WERI-Rb-1 (cell line): ENCODE measurements around the gene VSX2.

Source experiments
- DNase-seq: peaks from one replicate; pipeline ENCODE4 v3.0.0-alpha.2; 2020
- H3K27ac ChIP-seq: fragments of 250-450 bp; sonication (Bioruptor Pico); 2 replicates; pipeline ENCODE4 v1.5.1; 2020; ENCODE audit warnings: mild to moderate bottlenecking, moderate library complexity
- H3K27me3 ChIP-seq: fragments of 250-450 bp; sonication (Bioruptor Pico); 2 replicates; pipeline ENCODE4 v1.5.1; 2021; ENCODE audit warnings: mild to moderate bottlenecking, low read depth, moderate library complexity; ENCODE audit not compliant: insufficient read depth, severe bottlenecking
- H3K36me3 ChIP-seq: fragments of 250-450 bp; sonication (Bioruptor Pico); 2 replicates; pipeline ENCODE4 v1.5.1; 2020; ENCODE audit warnings: mild to moderate bottlenecking, moderate library complexity
- H3K4me3 ChIP-seq: 2 replicates; pipeline ENCODE4 v1.5.1; 2011; ENCODE audit warnings: low read depth, mild to moderate bottlenecking, control low read depth, low read length
- H3K9me3 ChIP-seq: fragments of 250-450 bp; sonication (Bioruptor Pico); 2 replicates; pipeline ENCODE4 v1.5.1; 2021; ENCODE audit warnings: mild to moderate bottlenecking, moderate library complexity; ENCODE audit not compliant: severe bottlenecking
- TF ChIP-seq, protein P1 (sequence below): IDR thresholded peaks from 2 replicates; pipeline ENCODE4 v1.5.1; 2011; ENCODE audit warnings: low read depth, mild to moderate bottlenecking, control low read depth, inconsistent platforms, low read length

VSX2 gene

DNA sequence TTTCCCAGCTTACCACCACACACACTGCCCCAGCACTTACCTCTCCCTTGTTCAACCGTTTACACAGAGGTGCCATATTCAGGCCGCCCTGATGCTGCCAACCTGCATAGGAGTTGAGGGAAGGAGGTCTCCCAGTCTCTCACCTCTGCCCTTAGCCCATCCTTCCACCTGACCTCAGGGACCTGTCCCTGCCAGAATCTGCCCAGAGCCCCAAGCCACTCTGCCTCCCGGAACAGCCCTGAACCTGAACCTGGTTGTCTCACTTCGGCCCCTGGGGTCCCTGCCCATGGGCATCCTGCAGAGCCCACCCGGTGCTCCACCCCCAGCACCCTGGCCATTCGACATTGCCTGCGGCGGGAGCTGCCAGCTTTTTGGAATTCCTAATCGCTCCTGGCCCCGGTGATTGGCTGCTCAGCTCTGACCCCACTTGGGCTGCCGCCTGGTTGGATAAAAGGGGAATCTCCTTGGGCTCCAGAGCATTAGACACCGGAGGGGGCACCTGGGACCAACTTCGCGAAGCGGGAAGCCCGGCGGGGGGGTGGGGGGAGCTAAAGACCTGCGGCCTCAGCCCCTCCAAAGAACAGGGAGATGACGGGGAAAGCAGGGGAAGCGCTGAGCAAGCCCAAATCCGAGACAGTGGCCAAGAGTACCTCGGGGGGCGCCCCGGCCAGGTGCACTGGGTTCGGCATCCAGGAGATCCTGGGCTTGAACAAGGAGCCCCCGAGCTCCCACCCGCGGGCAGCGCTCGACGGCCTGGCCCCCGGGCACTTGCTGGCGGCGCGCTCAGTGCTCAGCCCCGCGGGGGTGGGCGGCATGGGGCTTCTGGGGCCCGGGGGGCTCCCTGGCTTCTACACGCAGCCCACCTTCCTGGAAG is at the start of gene VSX2:
Gene VSX2 (plus strand): TSS at position 476 of the 874 bp plus-strand sequence. CDS start 113 bp downstream, at position 589.
- H3K27me3 ChIP-seq, result peaks cover 27% of the 10 kb centered on the region
- H3K4me3 ChIP-seq, result no peak within 1 kb of the TSS

DNA sequence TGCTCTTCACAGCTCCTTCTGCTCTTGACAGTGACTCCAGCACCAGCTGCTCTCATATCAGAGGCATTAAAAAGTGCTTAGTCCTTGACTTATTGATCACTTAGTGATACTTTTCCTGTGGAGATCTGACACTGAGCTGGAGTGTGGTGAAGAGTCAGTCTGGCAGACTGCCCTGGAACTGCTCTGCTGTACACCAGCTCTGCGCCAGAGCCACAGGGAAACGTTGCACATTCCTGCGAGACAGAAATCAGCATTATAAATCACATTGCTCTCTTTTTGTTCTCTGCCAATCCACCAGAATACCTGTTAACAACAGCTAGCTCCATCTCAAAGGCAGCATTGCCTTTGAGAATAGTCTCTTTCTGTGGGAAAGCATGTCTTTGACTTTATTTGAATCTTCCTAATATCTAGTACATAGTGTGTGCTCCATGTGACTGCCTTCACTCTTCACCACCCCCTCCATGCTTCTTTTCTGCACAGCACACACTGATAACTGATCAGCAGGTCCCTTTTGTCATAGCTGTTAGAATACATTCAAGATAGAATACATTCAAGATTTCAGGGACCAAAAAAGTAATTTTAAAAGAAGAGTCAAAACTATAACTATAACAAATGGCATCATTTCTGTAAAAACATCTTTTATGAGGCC is 48.2 kb upstream of the VSX2 start:
- H3K27me3 ChIP-seq, result no peaks in the 10 kb centered on the region
- DNase-seq, result peak; percentile 35
- TF ChIP-seq, protein P1, sequence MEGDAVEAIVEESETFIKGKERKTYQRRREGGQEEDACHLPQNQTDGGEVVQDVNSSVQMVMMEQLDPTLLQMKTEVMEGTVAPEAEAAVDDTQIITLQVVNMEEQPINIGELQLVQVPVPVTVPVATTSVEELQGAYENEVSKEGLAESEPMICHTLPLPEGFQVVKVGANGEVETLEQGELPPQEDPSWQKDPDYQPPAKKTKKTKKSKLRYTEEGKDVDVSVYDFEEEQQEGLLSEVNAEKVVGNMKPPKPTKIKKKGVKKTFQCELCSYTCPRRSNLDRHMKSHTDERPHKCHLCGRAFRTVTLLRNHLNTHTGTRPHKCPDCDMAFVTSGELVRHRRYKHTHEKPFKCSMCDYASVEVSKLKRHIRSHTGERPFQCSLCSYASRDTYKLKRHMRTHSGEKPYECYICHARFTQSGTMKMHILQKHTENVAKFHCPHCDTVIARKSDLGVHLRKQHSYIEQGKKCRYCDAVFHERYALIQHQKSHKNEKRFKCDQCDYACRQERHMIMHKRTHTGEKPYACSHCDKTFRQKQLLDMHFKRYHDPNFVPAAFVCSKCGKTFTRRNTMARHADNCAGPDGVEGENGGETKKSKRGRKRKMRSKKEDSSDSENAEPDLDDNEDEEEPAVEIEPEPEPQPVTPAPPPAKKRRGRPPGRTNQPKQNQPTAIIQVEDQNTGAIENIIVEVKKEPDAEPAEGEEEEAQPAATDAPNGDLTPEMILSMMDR, result no peak

More for the DNA sequence above, at the start of gene VSX2:
- peaks cover 3% of the 10 kb centered on the region for H3K9me3 ChIP-seq
- no peaks in the 10 kb centered on the region for H3K36me3 ChIP-seq
- no peak within 1 kb of the TSS for H3K27ac ChIP-seq
- DNase-seq, result no peak
- TF ChIP-seq, protein P1, result no peak

DNA sequence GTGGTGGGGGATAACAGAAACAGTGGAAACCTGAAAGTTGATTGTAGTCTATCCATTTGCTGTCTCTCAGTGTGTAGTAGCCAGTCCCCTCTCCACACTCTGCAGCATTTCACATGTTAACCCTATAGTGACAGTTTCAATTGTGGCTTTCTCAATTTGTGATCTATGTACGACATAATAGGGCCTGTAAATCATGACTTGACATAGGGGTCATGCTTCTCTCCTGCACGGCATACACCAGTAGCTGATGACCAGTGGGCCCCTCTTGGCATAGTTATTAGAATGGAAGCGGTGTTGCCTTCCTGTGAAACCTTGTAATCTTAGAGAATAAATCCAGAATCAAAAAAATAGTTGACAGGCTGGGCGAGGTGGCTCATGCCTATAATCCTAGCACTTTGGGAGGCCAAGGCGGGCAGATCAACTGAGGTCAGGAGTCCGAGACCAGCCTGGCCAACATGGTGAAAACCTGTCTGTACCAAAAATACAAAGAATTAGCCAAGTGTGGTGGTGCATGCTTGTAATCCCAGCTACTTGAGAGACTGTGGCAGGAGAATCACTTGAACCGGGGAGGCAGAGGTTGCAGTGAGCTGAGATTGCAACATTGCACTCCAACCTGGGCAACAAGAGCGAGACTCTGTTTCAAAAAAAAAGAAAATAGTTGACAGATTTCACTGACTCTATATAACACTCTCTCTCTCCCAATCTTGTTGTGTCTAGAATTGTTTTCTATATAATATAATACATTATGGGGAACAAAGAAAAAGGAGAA is 44.6 kb upstream of the VSX2 start:
- H3K9me3 ChIP-seq, result no peaks in the 10 kb centered on the region
- H3K27me3 ChIP-seq, result no peaks in the 10 kb centered on the region
- no peak overlapping the region for H3K27ac ChIP-seq
- H3K36me3 ChIP-seq, result peaks cover 6% of the 10 kb centered on the region
- DNase-seq, result no peak
- no peak overlapping the region for H3K4me3 ChIP-seq
- TF ChIP-seq, protein P1, result no peak

More for the DNA sequence above, 48.2 kb upstream of the VSX2 start:
- Histone ChIP-seq H3K27ac (no peak overlapping the region), H3K36me3 (no peaks in the 10 kb centered on the region), H3K9me3 (no peaks in the 10 kb centered on the region), H3K4me3 (no peak overlapping the region)

DNA sequence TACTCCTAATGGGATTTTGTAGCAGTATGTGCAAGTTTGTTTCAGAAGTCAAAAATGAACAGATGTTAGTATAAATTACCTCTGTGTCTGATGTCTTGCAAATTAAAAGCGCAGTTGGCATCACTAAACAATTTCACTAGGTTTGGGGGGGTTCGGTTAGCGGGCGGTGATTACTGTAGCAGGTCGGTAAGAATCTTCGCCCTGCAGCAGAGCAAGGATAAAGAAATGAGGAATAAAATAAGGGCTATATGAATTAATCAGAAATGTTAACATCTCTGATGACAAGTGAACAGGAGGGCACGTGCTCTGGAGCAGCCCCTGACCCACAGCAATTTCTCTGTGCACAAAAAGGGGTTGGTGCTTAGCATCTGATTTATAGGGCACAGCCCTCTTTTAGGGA is 43.6 kb upstream of the VSX2 start:
- Histone ChIP-seq H3K36me3 (peaks cover 9% of the 10 kb centered on the region), H3K27me3 (no peaks in the 10 kb centered on the region), H3K4me3 (no peak overlapping the region), H3K27ac (no peak overlapping the region), H3K9me3 (no peaks in the 10 kb centered on the region)
- DNase-seq, result no peak
- TF ChIP-seq, protein P1, result no peak

DNA sequence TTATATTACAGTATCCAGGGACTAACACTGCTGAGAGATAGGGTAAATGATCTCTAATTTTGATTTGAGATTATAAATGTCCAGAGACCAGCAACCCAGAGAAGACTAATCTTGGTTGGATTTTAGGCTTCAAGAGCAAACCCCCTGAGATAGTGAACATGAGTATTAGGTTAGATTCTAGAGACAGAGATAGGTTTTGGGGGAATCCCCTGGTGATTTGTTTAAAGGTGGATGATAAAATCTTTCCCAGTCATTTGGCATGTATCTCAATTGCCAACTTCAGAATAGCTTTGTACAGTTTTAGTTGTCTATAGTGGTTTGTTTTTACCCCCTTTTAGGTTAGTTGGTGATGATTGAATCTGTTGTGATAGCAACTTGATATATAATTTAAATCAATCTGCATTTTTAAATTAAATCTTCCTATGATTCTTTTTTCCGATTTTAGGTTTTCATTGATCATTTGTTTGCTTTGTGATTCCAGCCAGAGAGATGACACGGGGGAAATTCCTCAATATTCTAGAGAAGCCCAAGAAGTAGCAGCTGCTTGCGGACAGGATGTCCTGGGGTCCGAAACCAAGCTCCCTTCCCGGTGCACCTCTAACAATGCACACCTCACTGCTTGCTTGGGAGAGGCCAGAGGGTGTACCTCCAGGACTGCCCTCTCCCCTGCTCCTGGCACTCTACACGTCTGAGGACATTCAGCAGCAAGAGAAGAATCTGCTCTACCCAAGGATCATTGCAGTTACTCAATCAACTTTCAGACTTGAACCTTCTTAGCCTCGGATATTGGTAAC is 40.6 kb upstream of the VSX2 start:
- Histone ChIP-seq H3K36me3 (peaks cover 18% of the 10 kb centered on the region), H3K27me3 (no peaks in the 10 kb centered on the region), H3K4me3 (no peak overlapping the region), H3K9me3 (no peaks in the 10 kb centered on the region), H3K27ac (no peak overlapping the region)
- DNase-seq, result no peak
- TF ChIP-seq, protein P1, result no peak
